Cardiac fibroblast (primary cell): ENCODE measurements around the gene PKHD1.

Experiments
- DNase-seq, 2 donors: peaks; one replicate each; pipeline versions ENCODE4 v3.0.0 to v3.0.0-alpha.2; 2010; ENCODE audit warnings: low read depth in 2 of 2
- H3K4me3 ChIP-seq, 2 donors: replicated peaks in 1 of 2; 1 replicate in 1 of 2; 2 replicates in 1 of 2; pipeline ENCODE4 v1.5.1; 2011; ENCODE audit warnings: low read depth in 2 of 2, low read length in 2 of 2, mild to moderate bottlenecking in 2 of 2, moderate library complexity in 1 of 2
- CTCF ChIP-seq: IDR thresholded peaks from one replicate; pipeline ENCODE4 v1.5.1; 2011; ENCODE audit warnings: low read depth, mild to moderate bottlenecking, low read length, inconsistent platforms

PKHD1 gene

GRCh38 chr6:51620971-51621370 is 466.4 kb downstream of the PKHD1 start:
- no peak for DNase-seq
- no peak overlapping the region for H3K4me3 ChIP-seq
- no peak for TF ChIP-seq CTCF

- no peak for TF ChIP-seq CTCF
- DNase-seq, result no peak
These were observed 468.2 kb downstream of the PKHD1 start for GRCh38 chr6:51619042-51619799.

GRCh38 chr6:51618563-51618962 is 468.9 kb downstream of the PKHD1 start:
- peak; percentile 13 for TF ChIP-seq CTCF
- no peak for DNase-seq
- H3K4me3 ChIP-seq, result no peak overlapping the region

More at GRCh38 chr6:51619042-51619799, 468.2 kb downstream of the PKHD1 start:
- no peak overlapping the region for H3K4me3 ChIP-seq

GRCh38 chr6:51617751-51618150 is 469.7 kb downstream of the PKHD1 start:
- DNase-seq, result no peak
- no peak overlapping the region for H3K4me3 ChIP-seq
- no peak for TF ChIP-seq CTCF

- DNase-seq, result no peak
- no peak for TF ChIP-seq CTCF
- H3K4me3 ChIP-seq, result no peak overlapping the region
These were observed 471.2 kb downstream of the PKHD1 start for GRCh38 chr6:51616243-51616642.

- DNase-seq, result no peak
- no peak overlapping the region for H3K4me3 ChIP-seq
- no peak for TF ChIP-seq CTCF
These were observed 472.7 kb downstream of the PKHD1 start for GRCh38 chr6:51614725-51615124.

- H3K4me3 ChIP-seq, result no peak overlapping the region
- no peak for TF ChIP-seq CTCF
- DNase-seq, result no peak
These were observed 473.9 kb downstream of the PKHD1 start for GRCh38 chr6:51613558-51613957.
